Activated CD4-positive, CD25-positive, alpha-beta regulatory T cell treated with anti-CD3 and anti-CD28 coated beads, Interleukin-2, amount 50 U/mL, for 16 hours (primary cell): ENCODE measurements around the gene CHRNA4.

Experiments
- DNase-seq: peaks from one replicate; pipeline ENCODE4 v3.0.0-alpha.2; 2020; ENCODE audit warnings: low read depth, low spot score

Gene CHRNA4

DNA sequence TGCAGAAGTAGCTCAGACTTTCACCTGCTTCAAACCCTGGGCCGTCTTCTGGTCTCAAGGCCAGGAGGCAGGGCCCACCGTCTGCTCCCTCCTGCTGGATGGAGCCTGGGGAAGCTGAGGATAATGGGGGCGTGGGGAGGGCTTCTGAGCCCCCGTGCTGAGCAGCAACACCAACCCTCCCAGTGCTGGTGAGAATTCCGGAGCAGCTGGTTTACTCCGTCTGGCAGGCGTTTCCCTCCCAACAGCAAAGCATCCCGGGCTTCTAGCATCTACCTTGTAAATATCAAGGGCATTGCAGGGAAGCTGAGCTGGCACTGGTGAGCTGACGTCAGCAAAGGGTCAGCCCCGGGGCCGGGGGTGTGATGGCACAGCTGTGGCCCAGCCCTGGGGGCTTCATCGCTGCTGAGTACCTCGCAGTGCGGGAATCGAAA is 16.8 kb upstream of the CHRNA4 start:
- no peak for DNase-seq

DNA sequence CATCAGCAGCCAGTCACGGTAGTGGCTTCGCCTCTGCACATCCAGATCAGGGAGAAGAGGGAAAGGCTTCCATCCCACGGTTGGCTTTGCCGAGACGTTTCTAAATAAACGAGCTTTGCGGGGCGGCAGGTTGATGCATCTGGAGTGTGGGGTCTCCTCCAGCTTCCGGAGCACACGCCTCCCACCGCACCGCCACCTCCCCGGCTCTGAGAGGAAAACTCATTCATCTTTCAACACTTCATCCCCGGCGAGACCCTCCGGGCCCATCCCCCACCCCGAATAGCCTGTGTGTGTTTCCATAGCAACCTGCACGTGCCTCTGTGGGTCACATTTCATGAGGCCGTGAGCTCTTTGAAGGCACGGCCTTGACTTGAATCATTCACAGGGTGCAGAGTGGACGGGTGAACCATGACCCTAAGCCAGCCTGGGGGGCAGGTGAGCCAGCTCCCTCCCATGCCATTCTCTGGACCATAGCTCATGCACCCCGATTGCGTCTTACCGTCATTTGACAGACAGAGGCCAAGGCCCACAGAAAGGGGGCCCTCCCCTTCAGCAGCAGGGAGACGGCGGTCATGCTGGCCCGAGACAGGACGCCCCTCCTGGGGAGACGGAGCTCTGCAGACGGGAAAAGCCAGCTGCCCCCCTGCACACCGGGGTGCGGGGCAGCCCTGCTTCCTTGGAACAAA is 16.2 kb upstream of the CHRNA4 start:
- no peak for DNase-seq

DNA sequence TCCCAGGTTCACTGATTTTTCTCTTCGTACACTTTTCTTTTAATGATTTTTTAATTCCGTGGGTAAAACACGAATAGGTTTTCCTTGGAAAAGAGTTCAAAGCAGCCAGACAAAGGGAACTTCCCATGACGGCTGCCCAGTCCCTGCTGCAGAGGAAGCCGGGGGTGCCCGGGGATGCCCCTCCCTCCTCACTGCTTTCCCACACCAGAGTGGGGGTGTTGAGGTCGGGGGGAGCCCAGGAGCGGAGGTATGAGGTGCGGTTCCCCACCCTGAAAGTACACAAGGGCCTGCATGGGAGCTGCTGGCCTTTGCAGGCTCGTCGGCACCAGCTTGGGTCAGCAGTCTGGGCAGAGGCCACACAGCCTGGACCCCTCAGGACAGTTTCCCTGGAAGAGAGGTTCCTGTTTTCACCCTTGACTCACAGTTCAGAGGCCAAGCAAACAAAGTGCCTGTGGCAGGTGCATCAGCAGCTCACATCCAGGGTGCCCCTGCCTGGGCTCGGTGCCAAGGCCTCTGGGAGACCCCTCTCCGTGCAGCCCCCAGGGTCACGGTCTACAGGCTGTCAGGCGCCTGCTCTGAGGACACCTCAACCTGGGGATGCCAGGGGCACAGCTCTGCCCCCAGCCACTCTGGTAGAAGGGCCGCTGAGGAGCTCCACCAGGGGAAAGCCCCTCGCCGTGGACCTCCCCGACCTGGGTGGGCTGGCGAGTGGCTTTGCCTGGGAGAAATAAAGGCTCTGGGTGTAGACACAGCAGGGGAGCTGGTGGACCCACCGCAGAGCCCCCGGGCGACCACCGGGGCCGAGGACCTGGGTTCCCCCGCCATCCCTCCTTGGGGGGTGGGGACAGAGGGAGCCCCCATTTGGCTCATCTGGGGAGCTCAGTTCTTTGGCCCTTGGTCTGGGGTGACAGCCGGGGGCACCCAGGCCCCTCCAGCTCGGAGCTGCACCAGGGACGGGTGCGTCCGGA is 15.4 kb upstream of the CHRNA4 start:
- no peak for DNase-seq

DNA sequence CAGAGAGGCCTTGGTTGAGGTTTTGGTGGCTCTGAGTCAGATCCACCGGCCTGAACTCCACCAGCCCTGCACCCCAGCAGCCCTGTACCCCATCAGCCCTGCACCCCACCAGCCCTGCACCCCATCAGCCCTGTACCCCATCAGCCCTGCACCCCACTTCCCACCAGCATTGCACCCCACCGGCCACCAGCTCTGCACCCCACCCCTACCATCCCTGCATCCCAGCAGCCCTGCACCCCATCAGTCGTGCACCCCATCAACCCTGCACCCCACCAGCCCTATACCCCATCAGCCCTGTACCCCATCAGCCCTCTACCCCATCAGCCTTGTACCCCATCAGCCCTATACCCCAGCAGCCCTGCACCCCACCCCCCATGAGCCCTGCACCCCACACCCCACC is 14.3 kb upstream of the CHRNA4 start:
- no peak for DNase-seq

DNA sequence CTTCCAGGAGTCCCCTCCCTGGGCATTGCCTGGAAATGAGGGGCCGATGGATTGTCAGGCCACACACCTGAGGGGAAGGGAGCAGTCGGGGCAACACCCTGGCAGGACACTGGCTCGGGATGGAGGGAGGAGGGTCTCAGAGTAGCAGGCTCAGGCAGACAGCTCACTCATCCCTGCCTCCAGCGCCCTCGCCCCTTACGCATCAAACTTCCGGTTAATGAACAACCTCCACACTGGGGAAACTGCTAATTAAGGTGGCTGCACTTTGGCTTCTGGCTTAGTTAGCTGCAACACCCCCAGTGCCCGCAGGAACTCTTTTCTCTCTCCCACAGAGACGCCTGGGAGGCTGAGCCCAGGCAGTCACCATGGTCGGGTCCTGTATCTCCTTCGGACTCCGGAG is 13.4 kb upstream of the CHRNA4 start:
- no peak for DNase-seq

DNA sequence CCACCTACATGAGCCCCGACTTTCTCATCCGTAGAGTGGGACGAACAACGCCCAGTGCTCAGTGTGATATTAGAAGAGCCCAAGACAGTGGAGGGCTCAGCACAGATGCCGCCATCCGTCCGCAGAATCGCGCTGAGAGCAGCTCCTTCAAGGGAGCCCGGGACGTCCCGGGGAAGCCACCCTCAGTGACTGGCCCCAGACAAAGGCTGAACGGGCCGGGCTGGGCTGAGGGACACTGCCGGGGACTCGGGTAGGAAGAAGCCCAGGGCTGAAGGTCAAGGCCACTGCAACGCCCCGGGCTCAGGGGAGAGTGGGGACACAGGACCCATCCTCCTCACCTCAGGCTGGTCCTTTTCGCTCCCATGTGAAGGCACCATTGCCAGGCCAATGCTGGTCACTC is 12.8 kb upstream of the CHRNA4 start:
- no peak for DNase-seq

DNA sequence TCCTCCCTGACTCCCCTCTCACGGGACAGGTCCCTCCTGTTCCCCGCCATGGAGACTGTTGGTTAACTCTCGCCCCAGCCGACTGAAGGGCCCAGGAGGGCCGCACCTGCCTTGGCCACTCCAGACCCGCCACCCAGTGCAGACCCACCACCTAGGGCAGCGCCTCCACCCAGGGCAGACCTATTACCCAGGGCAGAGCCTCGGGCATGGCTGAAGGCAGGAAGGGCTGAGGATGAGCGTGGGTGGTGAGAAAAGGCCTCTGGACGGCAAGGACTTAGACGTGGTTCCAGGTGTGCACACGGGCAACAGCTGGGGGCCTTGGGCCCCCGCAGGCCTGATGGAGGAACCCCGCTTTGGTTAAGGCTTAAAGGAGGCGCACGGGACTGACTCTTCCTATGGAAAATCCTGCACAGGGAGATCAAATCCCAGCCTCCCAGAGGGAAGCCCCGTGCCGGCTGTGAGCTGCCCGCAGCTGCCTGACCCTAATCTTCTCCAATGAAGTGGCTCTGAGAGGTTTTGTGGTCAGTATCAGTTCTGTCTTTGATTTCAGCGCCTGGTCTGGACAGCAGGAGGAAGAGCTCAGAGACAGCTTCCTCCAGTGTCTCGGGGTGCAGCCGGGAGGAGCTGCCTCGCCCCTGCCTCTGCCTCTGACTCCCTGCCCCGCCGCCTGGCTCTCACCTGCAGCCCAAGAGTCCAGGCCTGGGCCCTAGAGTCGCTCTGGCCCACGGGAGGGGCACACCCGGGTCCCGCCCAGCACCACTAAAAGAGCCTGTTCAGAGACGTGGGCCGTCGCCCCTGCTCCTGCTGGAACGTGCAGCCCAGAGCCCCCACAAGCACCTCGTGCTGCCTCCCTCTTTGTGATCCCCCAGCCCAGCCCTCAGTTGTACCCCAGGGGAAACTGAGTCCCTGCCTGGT is 12.1 kb upstream of the CHRNA4 start:
- DNase-seq = no peak

DNA sequence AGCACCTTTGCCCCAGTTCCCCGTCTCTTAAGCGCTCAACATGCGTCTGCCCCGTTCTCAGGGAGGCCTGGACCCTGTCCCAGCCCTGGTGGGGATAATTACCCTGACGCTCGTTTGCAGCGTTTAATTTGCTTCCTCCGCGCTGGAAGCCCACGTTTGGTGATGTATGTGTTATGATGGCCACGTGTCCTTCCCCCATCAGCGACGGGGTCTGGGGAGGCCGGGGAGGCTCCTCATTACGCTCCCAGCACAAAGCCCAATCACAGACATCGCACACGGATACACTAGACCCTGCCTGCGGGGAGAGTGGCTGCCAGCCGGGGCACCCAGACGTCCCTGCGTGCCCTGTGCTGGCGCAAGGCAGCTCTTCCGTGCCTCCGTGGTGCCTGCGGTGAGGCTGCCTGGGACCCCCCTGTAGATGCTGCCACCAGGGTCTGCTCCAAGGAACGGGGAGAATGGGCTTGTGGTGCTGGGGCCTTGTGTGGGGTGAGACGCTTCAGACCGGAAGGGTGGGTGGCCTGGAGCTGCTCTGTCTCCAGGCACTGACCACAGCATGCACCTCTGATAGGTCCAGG is 10.2 kb upstream of the CHRNA4 start:
- no peak for DNase-seq

DNA sequence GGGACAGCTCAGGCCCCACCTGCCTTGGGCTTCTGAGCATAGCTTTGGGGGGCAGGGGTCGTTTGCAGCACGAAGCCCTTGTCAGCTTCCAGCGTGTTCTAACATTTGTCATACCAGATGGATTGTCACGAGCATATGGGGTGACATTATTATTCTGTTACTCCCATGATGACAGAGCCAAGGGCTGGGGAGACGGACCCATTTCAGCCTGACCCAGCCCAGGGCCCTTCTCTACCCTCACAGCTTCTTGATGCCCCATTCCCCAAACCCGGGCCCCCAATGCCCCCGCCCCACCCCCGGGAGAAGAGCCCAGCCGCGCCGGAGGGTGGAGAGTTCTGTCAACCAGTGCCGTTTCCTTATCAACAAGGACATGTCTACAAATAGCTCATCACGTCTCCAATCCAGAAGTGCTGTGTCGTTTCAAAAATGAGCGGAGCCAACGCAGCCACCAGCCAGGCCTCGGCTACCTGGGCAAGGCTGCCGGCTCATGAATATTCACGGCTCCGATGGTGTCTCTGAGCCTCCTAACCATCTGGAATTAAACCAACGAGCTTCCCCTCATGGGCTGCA is 9.6 kb upstream of the CHRNA4 start:
- no peak for DNase-seq

DNA sequence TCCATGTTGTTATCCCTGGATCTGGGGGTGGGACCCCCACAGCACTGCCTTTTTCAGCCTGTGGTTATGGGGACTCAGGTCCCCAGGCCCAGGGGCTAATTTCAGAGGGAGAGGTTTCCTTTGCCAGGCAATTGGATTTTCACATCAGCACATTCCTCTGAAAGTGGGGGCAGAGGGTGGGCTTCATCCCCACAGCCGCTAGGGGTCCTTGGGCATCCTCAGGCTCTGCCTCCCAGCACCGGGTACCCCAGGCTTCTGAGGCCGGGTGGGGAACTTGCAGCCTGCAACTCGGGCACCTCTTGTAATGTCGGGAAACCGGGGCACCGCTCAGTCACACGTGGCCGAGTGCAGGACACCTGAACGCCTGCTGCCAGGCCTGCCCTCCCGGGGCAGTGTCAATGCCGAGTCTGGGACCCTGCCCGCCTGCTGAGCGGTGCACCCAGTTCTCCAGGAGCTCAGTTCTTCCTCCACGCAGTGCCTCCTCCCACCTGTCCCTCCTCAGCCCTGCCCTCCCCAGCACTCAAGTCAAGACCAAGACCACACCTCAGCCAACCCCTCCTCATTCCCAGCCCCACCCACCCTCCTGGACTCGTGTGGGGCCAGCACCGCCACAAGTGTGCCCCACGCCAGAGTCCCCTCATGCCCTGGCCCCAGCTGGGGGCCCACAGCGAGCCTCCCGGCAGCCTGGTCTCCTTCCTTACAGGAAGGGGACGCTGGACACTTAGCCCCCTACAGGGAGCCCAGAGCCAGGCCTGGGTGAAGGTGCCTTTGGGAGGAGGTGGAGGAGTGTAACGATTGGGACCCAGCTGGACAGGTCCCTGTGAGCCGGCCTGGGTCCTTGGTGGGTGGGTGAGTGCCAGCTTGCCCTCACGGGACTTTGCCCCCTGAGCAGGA is 8.8 kb upstream of the CHRNA4 start:
- DNase-seq = no peak

DNA sequence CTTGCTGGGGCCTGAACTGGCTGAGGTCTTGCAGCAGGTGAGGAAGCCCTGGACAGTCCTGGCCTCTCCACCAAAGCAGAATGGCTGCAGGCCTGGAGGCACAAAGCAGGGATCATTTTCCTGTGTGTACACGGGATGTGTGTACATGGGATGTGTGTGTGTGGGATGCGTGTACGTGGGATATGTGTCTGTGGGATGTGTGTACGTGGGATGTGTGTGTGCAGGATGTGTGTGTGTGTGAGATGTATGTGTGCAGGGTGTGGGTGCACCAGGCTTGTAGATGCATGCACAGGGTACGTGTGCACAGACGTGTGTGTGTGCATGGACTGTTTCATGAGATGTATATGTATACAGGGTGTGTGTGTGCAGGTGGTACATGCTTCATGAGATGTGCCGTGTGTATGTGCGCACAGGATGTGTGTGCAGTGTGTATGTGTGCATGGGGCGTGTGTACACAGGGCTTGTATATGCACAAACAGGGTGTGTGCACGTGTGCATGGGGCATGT is 7.9 kb upstream of the CHRNA4 start:
- no peak for DNase-seq

DNA sequence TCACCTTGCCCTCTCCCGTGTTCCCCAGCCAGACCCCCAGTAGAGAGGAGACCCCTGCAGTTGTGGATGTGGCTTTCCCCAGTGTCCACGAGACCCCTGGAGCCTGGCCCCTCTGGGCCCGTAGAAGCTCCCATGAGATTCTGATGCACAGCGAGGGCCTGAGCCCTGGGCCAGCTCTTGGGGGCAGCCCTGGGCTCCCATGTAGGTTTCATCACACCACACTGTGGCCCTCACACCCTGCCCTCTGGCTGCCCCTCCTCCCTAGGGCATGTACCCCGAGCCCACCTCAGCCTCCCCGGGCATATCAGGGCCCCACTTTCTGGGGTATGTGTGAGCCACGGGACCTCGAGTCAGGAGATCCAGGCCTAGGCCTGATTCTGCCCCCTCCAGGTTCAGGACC is 7.0 kb upstream of the CHRNA4 start:
- no peak for DNase-seq

DNA sequence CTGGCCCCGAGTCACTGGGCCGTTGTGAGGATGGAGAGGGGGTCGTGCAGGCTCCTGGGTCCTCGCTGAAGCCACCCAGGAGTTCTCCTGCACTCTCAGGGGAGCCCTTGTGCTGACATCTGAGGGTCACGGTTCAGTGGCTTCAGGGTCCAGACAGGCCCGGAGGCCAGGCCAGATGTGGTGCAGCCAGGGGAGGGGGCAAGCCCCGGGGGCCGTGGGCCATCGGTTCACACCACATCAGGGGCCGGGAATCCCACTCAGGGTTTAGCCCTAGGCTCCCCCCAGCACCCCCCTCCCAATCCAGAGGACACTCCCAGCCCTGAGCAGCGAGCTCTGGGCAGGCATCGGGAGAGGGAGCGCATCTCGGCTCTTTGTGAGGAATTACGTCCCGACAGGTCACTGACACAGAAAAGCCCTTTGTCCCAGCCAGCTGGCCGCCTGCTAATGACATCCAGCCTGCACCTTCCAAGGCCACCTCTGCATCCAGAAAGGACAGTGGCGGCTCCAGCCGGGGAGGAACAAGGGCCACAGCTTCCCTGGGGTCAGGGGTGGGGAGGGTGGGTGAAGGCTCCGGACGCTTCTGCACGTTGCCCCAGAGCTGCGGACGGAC is 6.4 kb upstream of the CHRNA4 start:
- DNase-seq = no peak

DNA sequence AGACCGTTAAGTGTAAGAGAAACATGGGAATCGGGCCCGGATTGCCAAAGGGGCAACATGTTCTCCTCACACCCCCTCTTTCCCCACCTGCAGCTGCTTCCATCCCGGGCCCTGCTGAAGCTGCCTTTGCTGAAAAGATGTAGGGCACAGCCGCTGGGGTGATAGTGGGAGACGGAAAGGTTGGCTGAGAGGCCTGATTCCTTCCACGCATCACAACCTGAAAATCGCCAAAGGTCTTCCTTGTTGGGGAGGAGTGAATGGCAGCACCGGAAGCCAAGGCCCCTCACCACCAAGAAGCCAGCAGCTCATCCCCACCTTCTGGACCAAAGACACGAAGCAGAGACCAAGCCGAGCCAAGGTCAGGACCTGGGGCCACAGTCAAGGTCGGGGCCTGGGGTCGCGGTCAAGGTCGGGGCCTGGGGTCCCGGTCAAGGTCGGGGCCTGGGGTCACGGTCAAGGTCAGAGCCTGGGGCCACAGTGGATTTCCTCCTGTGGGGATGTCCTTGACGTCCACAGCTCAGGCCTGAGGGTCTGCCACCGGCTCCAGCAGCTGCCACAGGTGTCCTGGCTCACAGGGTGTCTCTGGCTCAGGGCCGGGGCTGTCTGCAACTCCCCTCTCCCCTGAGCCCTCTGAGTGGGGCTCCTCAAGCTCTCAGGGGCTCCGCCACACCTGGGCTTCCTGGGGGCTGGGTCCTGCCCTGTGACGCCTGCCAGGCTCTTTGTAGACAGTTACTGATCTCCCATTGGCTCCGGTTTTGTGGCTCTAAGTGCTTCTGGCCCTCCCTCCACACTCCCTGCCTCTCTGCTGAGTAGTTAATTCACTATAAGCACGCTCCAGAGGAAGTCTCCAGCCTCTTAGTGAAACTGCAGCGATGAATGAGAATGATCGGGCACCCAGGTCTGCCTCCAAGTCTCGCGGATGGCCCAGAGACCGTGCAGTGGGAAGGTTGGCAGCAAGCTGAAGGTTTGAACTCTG is 5.5 kb upstream of the CHRNA4 start:
- DNase-seq = no peak

DNA sequence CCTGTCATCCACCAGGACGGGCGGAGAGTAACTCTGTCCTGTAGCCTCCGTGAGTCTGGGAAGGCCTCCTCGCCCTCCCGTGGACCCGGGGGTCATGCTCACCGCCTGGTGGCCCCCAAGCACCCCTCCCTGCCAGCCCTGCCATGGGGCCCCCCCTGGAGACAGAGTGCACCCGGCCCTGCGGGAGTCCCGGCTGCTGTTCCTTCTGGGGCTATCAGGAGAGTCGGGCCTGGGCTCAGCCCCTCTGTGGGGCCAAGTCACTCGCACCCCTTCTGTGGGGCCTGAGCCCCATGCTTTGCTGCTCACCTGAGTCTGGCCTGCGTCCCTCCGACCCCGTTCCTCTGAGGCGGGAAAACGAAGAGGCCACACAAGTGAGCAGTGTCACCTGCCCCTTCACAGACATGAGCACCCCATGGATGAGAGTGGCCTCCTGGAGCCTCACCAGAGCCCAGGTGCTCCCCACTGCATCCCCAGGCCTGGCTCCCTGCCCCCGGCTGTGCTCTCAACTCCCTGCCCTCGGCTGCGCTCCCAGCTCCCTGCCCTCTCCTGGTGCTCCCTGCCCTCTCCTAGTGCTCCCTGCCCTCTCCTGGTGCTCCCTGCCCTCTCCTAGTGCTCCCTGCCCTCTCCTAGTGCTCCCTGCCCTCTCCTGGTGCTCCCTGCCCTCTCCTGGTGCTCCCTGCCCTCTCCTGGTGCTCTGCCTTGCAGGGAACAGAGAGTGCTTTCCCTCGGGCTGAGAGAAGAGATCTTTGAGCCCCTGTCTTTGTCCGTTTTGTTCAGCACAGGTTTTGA is 4.6 kb upstream of the CHRNA4 start:
- DNase-seq = no peak

DNA sequence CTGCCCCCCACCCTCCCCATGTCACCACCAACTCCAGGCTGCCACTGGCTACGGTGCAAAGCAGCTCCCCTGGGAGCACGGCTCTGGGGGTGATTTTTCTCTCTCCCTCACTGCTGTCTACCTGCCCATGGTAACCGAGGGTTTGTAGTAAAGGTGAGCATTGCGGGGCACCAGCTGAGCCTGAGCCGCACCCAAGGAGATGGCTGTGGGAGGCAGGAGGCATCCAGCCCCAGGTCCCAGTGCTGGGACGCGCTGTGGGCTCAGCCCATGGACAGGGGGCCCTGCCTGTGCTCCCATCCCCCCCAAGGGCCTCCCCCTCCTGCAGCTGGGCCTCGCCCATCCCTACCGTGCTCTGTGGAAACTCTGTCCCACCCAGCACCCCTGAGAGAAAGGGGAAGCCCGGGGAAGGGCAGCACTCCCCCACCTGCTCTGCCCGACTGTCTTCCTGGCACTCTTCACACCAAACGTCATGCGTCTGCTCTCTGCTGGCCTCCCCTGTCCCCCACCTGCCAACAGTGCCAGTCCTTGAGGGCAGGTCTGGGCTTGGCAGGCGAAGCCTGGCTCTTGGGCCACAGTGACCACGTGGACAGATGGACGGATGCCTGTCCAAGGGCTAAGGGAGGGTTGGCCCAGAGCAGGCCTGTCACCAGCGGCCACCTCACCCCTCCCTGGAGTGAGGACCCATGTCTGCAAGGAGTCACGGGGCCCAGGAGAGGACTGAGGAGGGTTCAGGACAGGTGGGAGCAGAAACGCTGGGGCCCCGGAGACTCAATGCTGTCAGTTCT is 3.8 kb upstream of the CHRNA4 start:
- no peak for DNase-seq
